Mammary epithelial cell (primary cell): ENCODE results near the gene TMEM182.

Experiments
- EZH2 ChIP-seq: IDR thresholded peaks from 2 replicates; pipeline ENCODE4 v1.6.1; 2012; ENCODE audit warnings: low read length, inconsistent platforms, borderline replicate concordance
- TF ChIP-seq, protein P1 (sequence below), 2 donors: IDR thresholded peaks in 1 of 2; conservative IDR thresholded peaks in 1 of 2; 2 replicates each; pipeline ENCODE4 v1.5.1; 2011 to 2012; ENCODE audit warnings: inconsistent platforms in 2 of 2, low read length in 2 of 2, mild to moderate bottlenecking in 2 of 2, control low read depth in 1 of 2, low read depth in 1 of 2; ENCODE audit not compliant: insufficient read depth in 1 of 2; ENCODE audit errors: extremely low read depth in 1 of 2

- no peak for TF ChIP-seq EZH2
- TF ChIP-seq, protein P1, sequence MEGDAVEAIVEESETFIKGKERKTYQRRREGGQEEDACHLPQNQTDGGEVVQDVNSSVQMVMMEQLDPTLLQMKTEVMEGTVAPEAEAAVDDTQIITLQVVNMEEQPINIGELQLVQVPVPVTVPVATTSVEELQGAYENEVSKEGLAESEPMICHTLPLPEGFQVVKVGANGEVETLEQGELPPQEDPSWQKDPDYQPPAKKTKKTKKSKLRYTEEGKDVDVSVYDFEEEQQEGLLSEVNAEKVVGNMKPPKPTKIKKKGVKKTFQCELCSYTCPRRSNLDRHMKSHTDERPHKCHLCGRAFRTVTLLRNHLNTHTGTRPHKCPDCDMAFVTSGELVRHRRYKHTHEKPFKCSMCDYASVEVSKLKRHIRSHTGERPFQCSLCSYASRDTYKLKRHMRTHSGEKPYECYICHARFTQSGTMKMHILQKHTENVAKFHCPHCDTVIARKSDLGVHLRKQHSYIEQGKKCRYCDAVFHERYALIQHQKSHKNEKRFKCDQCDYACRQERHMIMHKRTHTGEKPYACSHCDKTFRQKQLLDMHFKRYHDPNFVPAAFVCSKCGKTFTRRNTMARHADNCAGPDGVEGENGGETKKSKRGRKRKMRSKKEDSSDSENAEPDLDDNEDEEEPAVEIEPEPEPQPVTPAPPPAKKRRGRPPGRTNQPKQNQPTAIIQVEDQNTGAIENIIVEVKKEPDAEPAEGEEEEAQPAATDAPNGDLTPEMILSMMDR (conservative IDR thresholded peaks at IDR 0.05 in 1 of 2, IDR thresholded peaks at IDR 0.05 in 1 of 2; ENCODE audit: extremely low read depth in 1 of 2, insufficient read depth in 1 of 2, low read depth in 1 of 2, low read length in 2 of 2), result no peak
Observed at GRCh38 chr2:102815285-102815684, 53.5 kb downstream of the TMEM182 start.
